ENCODE measurements around the gene LLGL2.

LLGL2 gene

DNA sequence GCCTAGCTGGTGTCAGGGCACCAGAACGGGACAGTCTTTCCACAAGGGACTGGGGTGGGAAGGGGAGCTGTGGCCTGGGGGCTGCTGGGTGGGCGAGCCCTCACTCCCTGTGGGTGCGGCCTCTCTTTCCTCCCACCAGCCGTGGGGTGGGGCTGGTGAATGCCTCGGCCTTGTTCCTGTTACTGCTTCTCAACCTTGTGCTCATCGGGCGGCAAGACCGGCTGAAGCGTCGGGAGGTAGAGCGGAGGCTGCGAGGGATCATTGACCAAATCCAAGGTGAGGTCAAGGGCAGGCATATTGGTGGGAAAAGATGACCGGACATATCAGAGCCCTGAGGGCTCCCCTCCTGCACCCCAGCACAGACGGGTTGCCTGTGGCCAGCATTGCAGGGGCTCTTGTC lies 39.3 kb upstream of the LLGL2 start:
- peaks cover 3% of the 10 kb centered on the region for H3K36me3 ChIP-seq (ENCODE audit: insufficient read depth, low read length)
- H3K27me3 ChIP-seq (ENCODE audit: control insufficient read depth, insufficient read depth, low read length), result no peaks in the 10 kb centered on the region
- no peaks in the 10 kb centered on the region for H3K4me1 ChIP-seq (ENCODE audit: control insufficient read depth, insufficient read depth, low read length)
- H3K9me3 ChIP-seq (replicated peaks; ENCODE audit: low read length), result no peaks in the 10 kb centered on the region
- no peak overlapping the region for H3K4me2 ChIP-seq (ENCODE audit: low read length)
- no peak overlapping the region for H3K4me3 ChIP-seq (ENCODE audit: low read length)
- H3K9ac ChIP-seq (ENCODE audit: low read depth, low read length), result no peak overlapping the region

DNA sequence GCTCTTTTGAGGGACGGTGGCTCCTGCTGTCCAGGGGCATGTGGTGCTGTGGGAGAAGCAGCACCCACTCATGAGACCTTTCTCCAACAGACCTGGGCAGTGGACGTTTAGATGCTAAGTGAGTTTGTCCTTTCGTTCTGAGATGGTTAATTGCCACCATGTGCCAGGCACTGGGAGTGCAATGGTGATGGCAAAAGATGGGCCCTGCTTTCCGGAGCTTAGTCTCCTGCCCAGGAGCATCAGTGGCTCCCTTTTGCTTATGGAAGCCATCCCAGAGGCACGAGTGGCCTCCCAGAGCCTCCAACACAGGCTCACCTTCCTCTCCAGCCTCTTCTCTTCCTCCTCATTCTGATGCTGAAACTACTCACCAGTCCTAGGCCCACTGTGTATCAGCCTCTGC lies 38.5 kb upstream of the LLGL2 start:
- H3K4me2 ChIP-seq (ENCODE audit: low read length), result no peak overlapping the region
- no peaks in the 10 kb centered on the region for H3K27me3 ChIP-seq (ENCODE audit: control insufficient read depth, insufficient read depth, low read length)
- no peak overlapping the region for H3K4me3 ChIP-seq (ENCODE audit: low read length)
- H3K4me1 ChIP-seq (ENCODE audit: control insufficient read depth, insufficient read depth, low read length), result no peaks in the 10 kb centered on the region
- peaks cover 11% of the 10 kb centered on the region for H3K36me3 ChIP-seq (ENCODE audit: insufficient read depth, low read length)
- no peaks in the 10 kb centered on the region for H3K9me3 ChIP-seq (replicated peaks; ENCODE audit: low read length)
- H3K9ac ChIP-seq (ENCODE audit: low read depth, low read length), result no peak overlapping the region

DNA sequence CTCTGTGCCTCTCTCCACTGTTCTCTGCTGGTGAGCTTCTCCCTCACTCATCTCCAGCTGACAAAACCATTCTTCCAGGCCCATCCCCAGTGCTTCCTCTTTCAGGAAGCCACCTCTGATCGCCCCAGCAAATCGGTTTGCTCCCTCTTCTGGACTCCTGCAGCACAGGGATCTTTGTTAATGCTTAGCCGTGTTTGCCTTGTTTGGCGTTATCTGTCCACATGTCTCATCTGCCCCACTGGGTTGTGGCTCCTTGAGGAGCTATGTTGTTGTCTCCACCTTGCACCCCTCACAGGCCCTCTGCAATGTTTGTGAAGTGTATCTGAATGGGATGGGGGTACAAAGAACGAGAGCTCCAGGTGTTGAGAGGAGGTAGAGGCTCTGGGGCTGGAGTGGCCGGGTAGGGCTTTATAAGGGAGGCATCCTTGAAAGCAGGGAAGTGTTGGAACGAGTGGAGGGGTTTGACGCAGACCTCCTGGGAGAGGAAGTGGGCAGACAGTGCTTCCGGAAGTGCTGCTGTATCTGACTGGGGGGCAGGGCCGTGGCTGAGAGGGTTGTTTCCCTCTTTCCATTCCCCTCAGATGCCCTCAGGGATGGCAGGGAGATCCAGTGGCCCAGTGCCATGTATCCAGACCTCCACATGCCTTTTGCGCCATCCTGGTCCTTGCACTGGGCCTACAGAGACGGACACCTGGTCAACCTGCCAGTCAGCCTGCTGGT lies 38.0 kb upstream of the LLGL2 start:
- no peaks in the 10 kb centered on the region for H3K9me3 ChIP-seq (replicated peaks; ENCODE audit: low read length)
- H3K4me2 ChIP-seq (ENCODE audit: low read length), result no peak overlapping the region
- H3K36me3 ChIP-seq (ENCODE audit: insufficient read depth, low read length), result peaks cover 13% of the 10 kb centered on the region
- no peak overlapping the region for H3K4me3 ChIP-seq (ENCODE audit: low read length)
- H3K27me3 ChIP-seq (ENCODE audit: control insufficient read depth, insufficient read depth, low read length), result no peaks in the 10 kb centered on the region
- no peak overlapping the region for H3K9ac ChIP-seq (ENCODE audit: low read depth, low read length)
- no peaks in the 10 kb centered on the region for H3K4me1 ChIP-seq (ENCODE audit: control insufficient read depth, insufficient read depth, low read length)

- Histone ChIP-seq H3K9ac (ENCODE audit: low read depth, low read length) (no peak overlapping the region), H3K36me3 (ENCODE audit: insufficient read depth, low read length) (peaks cover 27% of the 10 kb centered on the region), H3K27me3 (ENCODE audit: control insufficient read depth, insufficient read depth, low read length) (no peaks in the 10 kb centered on the region), H3K4me3 (ENCODE audit: low read length) (no peak overlapping the region), H3K9me3 (replicated peaks; ENCODE audit: low read length) (no peaks in the 10 kb centered on the region), H3K4me2 (ENCODE audit: low read length) (no peak overlapping the region), H3K4me1 (ENCODE audit: control insufficient read depth, insufficient read depth, low read length) (no peaks in the 10 kb centered on the region)
These were observed 36.6 kb upstream of the LLGL2 start for GRCh38 chr17:75488693-75489510.

GRCh38 chr17:75489511-75489955 lies 36.0 kb upstream of the LLGL2 start:
- Histone ChIP-seq H3K9me3 (replicated peaks; ENCODE audit: low read length) (no peaks in the 10 kb centered on the region), H3K27me3 (ENCODE audit: control insufficient read depth, insufficient read depth, low read length) (no peaks in the 10 kb centered on the region), H3K4me3 (ENCODE audit: low read length) (no peak overlapping the region), H3K4me1 (ENCODE audit: control insufficient read depth, insufficient read depth, low read length) (no peaks in the 10 kb centered on the region), H3K9ac (ENCODE audit: low read depth, low read length) (no peak overlapping the region), H3K36me3 (ENCODE audit: insufficient read depth, low read length) (peaks cover 31% of the 10 kb centered on the region), H3K4me2 (ENCODE audit: low read length) (no peak overlapping the region)

DNA sequence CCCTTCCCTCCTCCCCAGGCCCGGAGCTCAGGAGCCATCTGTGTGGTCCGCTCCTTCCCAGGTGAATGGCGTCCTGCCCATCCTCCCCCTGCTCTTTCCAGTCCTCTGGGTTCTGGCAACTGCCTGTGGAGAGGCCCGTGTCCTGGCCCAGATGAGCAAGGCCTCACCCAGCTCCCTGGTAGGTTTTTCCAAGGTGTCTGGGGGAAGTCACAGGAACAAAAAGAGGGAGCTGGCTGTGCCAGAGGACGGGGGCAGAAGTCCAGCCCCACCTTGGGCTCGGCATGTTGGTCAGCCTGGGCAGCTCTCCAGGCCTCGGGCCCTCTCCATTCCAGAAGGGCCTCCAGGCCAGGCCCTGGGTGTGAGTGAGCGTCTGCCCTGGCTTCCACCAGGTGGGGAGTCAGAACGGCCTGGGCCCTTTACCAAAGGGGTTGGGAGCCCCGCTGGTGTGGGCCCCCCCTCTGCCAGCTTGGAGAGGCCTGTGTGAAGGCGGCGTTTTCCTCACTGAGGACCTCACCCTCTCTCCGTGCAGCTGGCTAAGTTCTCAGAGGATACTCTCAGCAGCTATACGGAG lies 35.2 kb upstream of the LLGL2 start:
- Histone ChIP-seq H3K27me3 (ENCODE audit: control insufficient read depth, insufficient read depth, low read length) (no peaks in the 10 kb centered on the region), H3K4me2 (ENCODE audit: low read length) (no peak overlapping the region), H3K4me3 (ENCODE audit: low read length) (no peak overlapping the region), H3K9ac (ENCODE audit: low read depth, low read length) (no peak overlapping the region), H3K36me3 (ENCODE audit: insufficient read depth, low read length) (peaks cover 33% of the 10 kb centered on the region), H3K4me1 (ENCODE audit: control insufficient read depth, insufficient read depth, low read length) (no peaks in the 10 kb centered on the region), H3K9me3 (replicated peaks; ENCODE audit: low read length) (no peaks in the 10 kb centered on the region)

- Histone ChIP-seq H3K4me3 (ENCODE audit: low read length) (no peak overlapping the region), H3K27me3 (ENCODE audit: control insufficient read depth, insufficient read depth, low read length) (no peaks in the 10 kb centered on the region), H3K9ac (ENCODE audit: low read depth, low read length) (no peak overlapping the region), H3K4me1 (ENCODE audit: control insufficient read depth, insufficient read depth, low read length) (no peaks in the 10 kb centered on the region), H3K9me3 (replicated peaks; ENCODE audit: low read length) (no peaks in the 10 kb centered on the region), H3K36me3 (ENCODE audit: insufficient read depth, low read length) (peaks cover 38% of the 10 kb centered on the region), H3K4me2 (ENCODE audit: low read length) (no peak overlapping the region)
These were observed 34.4 kb upstream of the LLGL2 start for GRCh38 chr17:75490953-75491649.

- H3K4me3 ChIP-seq (ENCODE audit: low read length), result no peak overlapping the region
- peaks cover 42% of the 10 kb centered on the region for H3K36me3 ChIP-seq (ENCODE audit: insufficient read depth, low read length)
- H3K9me3 ChIP-seq (replicated peaks; ENCODE audit: low read length), result no peaks in the 10 kb centered on the region
- no peak overlapping the region for H3K9ac ChIP-seq (ENCODE audit: low read depth, low read length)
- no peak overlapping the region for H3K4me2 ChIP-seq (ENCODE audit: low read length)
- H3K4me1 ChIP-seq (ENCODE audit: control insufficient read depth, insufficient read depth, low read length), result no peaks in the 10 kb centered on the region
- no peaks in the 10 kb centered on the region for H3K27me3 ChIP-seq (ENCODE audit: control insufficient read depth, insufficient read depth, low read length)
These were observed 33.8 kb upstream of the LLGL2 start for GRCh38 chr17:75491680-75492079.

GRCh38 chr17:75492555-75493168 lies 32.8 kb upstream of the LLGL2 start:
- Histone ChIP-seq H3K27me3 (ENCODE audit: control insufficient read depth, insufficient read depth, low read length) (no peaks in the 10 kb centered on the region), H3K4me1 (ENCODE audit: control insufficient read depth, insufficient read depth, low read length) (no peaks in the 10 kb centered on the region), H3K9ac (ENCODE audit: low read depth, low read length) (no peak overlapping the region), H3K4me2 (ENCODE audit: low read length) (no peak overlapping the region), H3K9me3 (replicated peaks; ENCODE audit: low read length) (no peaks in the 10 kb centered on the region), H3K4me3 (ENCODE audit: low read length) (no peak overlapping the region), H3K36me3 (ENCODE audit: insufficient read depth, low read length) (peaks cover 46% of the 10 kb centered on the region)

- no peak overlapping the region for H3K4me3 ChIP-seq (ENCODE audit: low read length)
- no peaks in the 10 kb centered on the region for H3K9me3 ChIP-seq (replicated peaks; ENCODE audit: low read length)
- no peaks in the 10 kb centered on the region for H3K27me3 ChIP-seq (ENCODE audit: control insufficient read depth, insufficient read depth, low read length)
- H3K36me3 ChIP-seq (ENCODE audit: insufficient read depth, low read length), result peaks cover 54% of the 10 kb centered on the region
- no peaks in the 10 kb centered on the region for H3K4me1 ChIP-seq (ENCODE audit: control insufficient read depth, insufficient read depth, low read length)
- no peak overlapping the region for H3K9ac ChIP-seq (ENCODE audit: low read depth, low read length)
- no peak overlapping the region for H3K4me2 ChIP-seq (ENCODE audit: low read length)
These were observed 31.9 kb upstream of the LLGL2 start for GRCh38 chr17:75493476-75494129.

All from skeletal muscle satellite cell (primary cell).